GM18951 (cell line): ENCODE data around the gene SAMD8.

Experiments
- POLR2A ChIP-seq: IDR thresholded peaks from 4 replicates; pipeline ENCODE4 v1.6.1; 2011; ENCODE audit warnings: mild to moderate bottlenecking; ENCODE audit not compliant: insufficient read length, insufficient read depth; ENCODE audit errors: extremely low read depth
- in situ Hi-C: fragments of 300-500 bp; cut with MboI; formaldehyde crosslinking; loops from one replicate; pipeline ENCODE4 v1.12.0; 2022; ENCODE audit warnings: low sequenced_read_pairs, mixed read lengths, inconsistent platforms; ENCODE audit not compliant: unreplicated experiment

The SAMD8 gene

GRCh38 chr10:75074711-75075445 lies 36.6 kb upstream of the SAMD8 start:
- in situ Hi-C loops: no loop called here
- no peak for TF ChIP-seq POLR2A

GRCh38 chr10:75076348-75076747 lies 35.1 kb upstream of the SAMD8 start:
- in situ Hi-C loops: no loop called here
- no peak for TF ChIP-seq POLR2A

GRCh38 chr10:75079436-75080083 lies 31.9 kb upstream of the SAMD8 start:
- in situ Hi-C loops: no loop called here
- TF ChIP-seq POLR2A: no peak

GRCh38 chr10:75080554-75080953 lies 30.9 kb upstream of the SAMD8 start:
- TF ChIP-seq POLR2A: no peak
- in situ Hi-C loops: no loop called here

- in situ Hi-C loops: no loop called here
Measured at GRCh38 chr10:75081379-75081778, 30.1 kb upstream of the SAMD8 start.

GRCh38 chr10:75083972-75084833 lies 27.3 kb upstream of the SAMD8 start:
- in situ Hi-C loops: no loop called here
- TF ChIP-seq POLR2A: no peak

More at GRCh38 chr10:75081379-75081778, 30.1 kb upstream of the SAMD8 start:
- TF ChIP-seq POLR2A: no peak

GRCh38 chr10:75084834-75085384 lies 26.5 kb upstream of the SAMD8 start:
- no peak for TF ChIP-seq POLR2A
- in situ Hi-C loops: no loop called here

GRCh38 chr10:75086278-75086934 lies 25.1 kb upstream of the SAMD8 start:
- in situ Hi-C loops: no loop called here

GRCh38 chr10:75088640-75089039 lies 22.8 kb upstream of the SAMD8 start:
- in situ Hi-C loops: no loop called here
- TF ChIP-seq POLR2A: no peak

More at GRCh38 chr10:75086278-75086934, 25.1 kb upstream of the SAMD8 start:
- TF ChIP-seq POLR2A: no peak

GRCh38 chr10:75089634-75090033 lies 21.8 kb upstream of the SAMD8 start:
- in situ Hi-C loops: loop anchor here (10.0 kb wide), 1 partner anchor 845 kb away; no protein-coding TSS in a partner anchor

GRCh38 chr10:75091146-75091545 lies 20.3 kb upstream of the SAMD8 start:
- TF ChIP-seq POLR2A: no peak
- in situ Hi-C loops: loop anchor here (10.0 kb wide), 1 partner anchor 846 kb away; no protein-coding TSS in a partner anchor

More at GRCh38 chr10:75089634-75090033, 21.8 kb upstream of the SAMD8 start:
- TF ChIP-seq POLR2A: no peak

- no peak for TF ChIP-seq POLR2A
- in situ Hi-C loops: loop anchor here (10.0 kb wide), 1 partner anchor 850 kb away; no protein-coding TSS in a partner anchor
Measured at GRCh38 chr10:75094465-75094864, 17.0 kb upstream of the SAMD8 start.
